ES-I3 (cell line): Measurements from ENCODE around the gene TFF3.
"Not testable (repeated sequence)": the region's sequence is repeated elsewhere in the genome, so short reads cannot be mapped to it uniquely, and the experiment has no call there.

ENCODE experiments used
- H3K36me3 ChIP-seq: 2 replicates; pipeline ENCODE4 v1.6.1; 2013; ENCODE audit warnings: mild to moderate bottlenecking, low read length, control low read depth, moderate library complexity; ENCODE audit not compliant: insufficient read depth
- H3K4me1 ChIP-seq: 2 replicates; pipeline ENCODE4 v1.6.1; 2013; ENCODE audit warnings: mild to moderate bottlenecking, control low read depth, low read length; ENCODE audit not compliant: insufficient read depth
- H3K9ac ChIP-seq: 2 replicates; pipeline ENCODE4 v1.6.1; 2013; ENCODE audit warnings: low read depth, mild to moderate bottlenecking, low read length, moderate library complexity
- H3K9me3 ChIP-seq: 2 replicates; pipeline ENCODE4 v1.6.1; 2013; ENCODE audit warnings: mild to moderate bottlenecking, low read length, moderate library complexity; ENCODE audit not compliant: control insufficient read depth, insufficient read depth

Gene TFF3

GRCh38 chr21:42299324-42300044 is 15.7 kb downstream of the TFF3 start:
- Histone ChIP-seq H3K9ac (no peak overlapping the region), H3K36me3 (no peaks in the 10 kb centered on the region), H3K9me3 (no peaks in the 10 kb centered on the region), H3K4me1 (0 out of 2 replicates have a peak, but pooled peaks cover 5% of the 10 kb centered on the region)

GRCh38 chr21:42298657-42299056 is 16.6 kb downstream of the TFF3 start:
- H3K9ac ChIP-seq, result no peak overlapping the region
- no peaks in the 10 kb centered on the region for H3K36me3 ChIP-seq
- no peaks in the 10 kb centered on the region for H3K9me3 ChIP-seq
- 0 out of 2 replicates have a peak, but pooled peaks cover 5% of the 10 kb centered on the region for H3K4me1 ChIP-seq

DNA sequence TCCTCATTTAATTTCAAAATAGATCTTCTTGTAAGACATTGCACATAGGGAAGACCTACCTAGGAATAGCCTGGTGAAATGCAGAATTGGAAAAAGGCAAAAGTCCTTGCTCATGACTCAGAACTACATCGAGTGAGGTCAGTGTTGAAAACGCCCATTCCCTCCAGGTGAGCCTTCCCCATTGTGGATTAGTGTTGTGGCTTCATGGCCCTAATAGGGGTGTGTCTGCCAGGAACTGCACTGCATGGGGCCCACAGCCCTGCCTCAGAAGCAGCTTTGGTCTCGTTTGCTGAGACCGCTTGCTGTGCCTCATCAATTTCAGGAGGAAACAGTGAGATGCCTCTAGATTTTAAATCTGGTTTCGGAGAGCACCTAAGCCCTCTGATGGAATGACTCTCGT is 17.0 kb downstream of the TFF3 start:
- Histone ChIP-seq H3K9ac (no peak overlapping the region), H3K4me1 (0 out of 2 replicates have a peak, but pooled peaks cover 5% of the 10 kb centered on the region), H3K9me3 (no peaks in the 10 kb centered on the region), H3K36me3 (no peaks in the 10 kb centered on the region)

DNA sequence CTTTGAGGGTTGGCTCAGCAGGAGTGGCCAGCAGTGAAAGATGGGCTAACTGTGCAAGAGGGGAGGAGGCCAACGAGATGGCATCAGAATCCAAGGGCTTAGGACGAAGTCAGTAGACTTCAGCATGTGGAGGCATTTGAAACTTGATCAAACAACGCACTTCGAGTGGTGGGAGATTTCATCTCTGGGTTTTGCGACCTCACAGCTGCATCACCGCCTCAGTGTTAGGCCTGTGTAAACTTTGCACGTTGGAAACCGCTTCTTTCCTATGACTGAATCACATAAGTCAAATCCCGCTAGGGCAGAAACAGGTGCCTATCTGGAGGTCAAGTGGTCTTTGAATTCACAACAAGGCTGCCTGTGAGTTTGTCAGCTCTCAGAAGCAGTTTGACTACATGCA is 17.8 kb downstream of the TFF3 start:
- Histone ChIP-seq H3K9ac (no peak overlapping the region), H3K9me3 (no peaks in the 10 kb centered on the region), H3K36me3 (no peaks in the 10 kb centered on the region), H3K4me1 (0 out of 2 replicates have a peak, but pooled peaks cover 5% of the 10 kb centered on the region)

DNA sequence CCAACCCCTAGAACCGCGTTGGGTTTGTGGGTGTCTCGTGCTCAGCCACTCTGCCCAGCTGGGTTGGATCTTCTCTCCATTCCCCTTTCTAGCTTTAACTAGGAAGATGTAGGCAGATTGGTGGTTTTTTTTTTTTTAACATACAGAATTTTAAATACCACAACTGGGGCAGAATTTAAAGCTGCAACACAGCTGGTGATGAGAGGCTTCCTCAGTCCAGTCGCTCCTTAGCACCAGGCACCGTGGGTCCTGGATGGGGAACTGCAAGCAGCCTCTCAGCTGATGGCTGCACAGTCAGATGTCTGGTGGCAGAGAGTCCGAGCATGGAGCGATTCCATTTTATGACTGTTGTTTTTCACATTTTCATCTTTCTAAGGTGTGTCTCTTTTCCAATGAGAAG is 18.7 kb downstream of the TFF3 start:
- no peaks in the 10 kb centered on the region for H3K9me3 ChIP-seq
- H3K4me1 ChIP-seq, result 0 out of 2 replicates have a peak, but pooled peaks cover 5% of the 10 kb centered on the region
- no peak overlapping the region for H3K9ac ChIP-seq
- H3K36me3 ChIP-seq, result no peaks in the 10 kb centered on the region

DNA sequence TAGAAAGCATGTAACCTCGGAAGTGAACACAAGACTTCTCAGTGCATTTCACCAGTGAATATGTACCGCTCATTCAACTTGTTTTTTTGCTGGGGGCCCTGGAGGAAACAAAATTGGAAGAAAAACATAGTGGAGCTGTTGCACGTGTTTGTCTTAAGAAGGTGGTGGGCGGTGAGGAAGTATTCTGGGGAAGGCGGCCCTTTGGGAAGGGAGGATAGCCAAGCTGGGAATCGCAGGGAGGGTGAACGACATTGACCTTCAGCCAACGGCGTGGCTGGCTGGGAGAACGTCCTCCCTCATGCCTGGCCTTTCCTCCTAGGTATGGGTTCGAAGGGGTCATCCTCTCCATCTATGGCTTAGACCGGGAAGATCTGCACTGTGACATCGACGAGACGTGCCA is 19.4 kb downstream of the TFF3 start:
- 0 out of 2 replicates have a peak, but pooled peaks cover 5% of the 10 kb centered on the region for H3K4me1 ChIP-seq
- H3K36me3 ChIP-seq, result no peaks in the 10 kb centered on the region
- no peaks in the 10 kb centered on the region for H3K9me3 ChIP-seq
- no peak overlapping the region for H3K9ac ChIP-seq

- Histone ChIP-seq H3K4me1 (0 out of 2 replicates have a peak, but pooled peaks cover 5% of the 10 kb centered on the region), H3K9ac (no peak overlapping the region), H3K36me3 (no peaks in the 10 kb centered on the region), H3K9me3 (no peaks in the 10 kb centered on the region)
These were observed 20.8 kb downstream of the TFF3 start for GRCh38 chr21:42294273-42294880.

DNA sequence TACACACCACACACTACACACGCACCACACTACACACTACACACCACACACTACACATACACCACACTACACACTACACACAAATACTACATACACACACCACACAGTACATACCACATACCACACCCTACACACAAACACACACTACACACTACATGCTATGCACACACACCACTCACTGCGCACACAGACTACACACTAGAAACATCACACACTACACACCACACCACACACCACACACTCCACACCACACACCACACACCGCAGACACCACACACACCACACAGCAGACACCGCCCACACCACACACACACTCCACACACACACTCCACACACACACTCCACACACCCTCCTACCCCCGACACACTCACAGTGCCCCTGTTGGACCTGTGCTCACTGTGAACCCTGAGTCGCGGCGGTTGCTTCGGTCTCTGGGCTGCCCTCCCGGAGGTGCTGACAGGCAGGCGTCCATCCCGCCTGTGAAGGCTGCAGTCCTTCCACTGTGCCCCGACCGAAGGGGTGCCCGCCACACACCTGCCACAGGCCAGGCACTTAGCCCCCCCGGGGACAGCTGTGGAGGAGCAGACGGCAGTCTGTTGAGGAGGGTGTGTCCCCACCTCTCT is 21.4 kb downstream of the TFF3 start:
- no peaks in the 10 kb centered on the region for H3K9me3 ChIP-seq
- H3K9ac ChIP-seq, result no peak overlapping the region
- H3K36me3 ChIP-seq, result no peaks in the 10 kb centered on the region
- H3K4me1 ChIP-seq, result 0 out of 2 replicates have a peak, but pooled peaks cover 5% of the 10 kb centered on the region

GRCh38 chr21:42292563-42293142 is 22.6 kb downstream of the TFF3 start:
- H3K36me3 ChIP-seq, H3K9me3 ChIP-seq, H3K4me1 ChIP-seq, H3K9ac ChIP-seq: not testable (repeated sequence)

- no peak overlapping the region for H3K9ac ChIP-seq
These were observed 23.3 kb downstream of the TFF3 start for GRCh38 chr21:42291751-42292562.

DNA sequence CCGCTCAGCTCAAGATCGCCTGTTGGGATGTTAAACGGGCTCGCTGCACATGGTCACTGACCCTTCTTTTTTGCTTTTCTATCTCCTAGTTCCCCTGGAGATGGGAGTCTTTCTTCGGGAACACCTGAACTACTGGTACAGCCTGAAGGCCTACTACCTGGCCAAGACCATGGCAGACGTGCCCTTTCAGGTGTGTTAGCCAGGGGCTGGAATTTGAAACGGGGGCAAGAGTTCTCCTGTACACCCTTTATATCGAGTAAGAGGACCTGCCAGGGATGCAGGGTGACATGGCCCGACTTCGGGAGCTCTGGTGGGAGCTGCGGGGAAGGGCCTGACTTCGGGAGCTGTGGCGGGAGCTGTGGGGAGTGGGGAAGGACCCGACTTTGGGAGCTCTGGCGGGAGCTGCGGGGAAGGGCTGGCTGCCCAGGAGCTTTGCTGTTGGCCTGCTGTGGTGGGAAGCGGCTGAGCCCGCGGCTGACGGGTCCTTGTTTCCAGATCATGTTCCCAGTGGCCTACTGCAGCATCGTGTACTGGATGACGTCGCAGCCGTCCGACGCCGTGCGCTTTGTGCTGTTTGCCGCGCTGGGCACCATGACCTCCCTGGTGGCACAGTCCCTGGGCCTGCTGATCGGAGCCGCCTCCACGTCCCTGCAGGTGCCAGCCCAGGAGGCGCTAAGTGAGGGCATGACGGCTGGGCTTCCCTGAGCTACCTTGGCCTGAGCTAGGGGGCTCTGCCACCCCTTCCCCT is 24.0 kb downstream of the TFF3 start:
- no peak overlapping the region for H3K9ac ChIP-seq
- no peaks in the 10 kb centered on the region for H3K9me3 ChIP-seq
- H3K4me1 ChIP-seq, result no peaks in the 10 kb centered on the region
- no peaks in the 10 kb centered on the region for H3K36me3 ChIP-seq

More at GRCh38 chr21:42291751-42292562, 23.3 kb downstream of the TFF3 start:
- no peaks in the 10 kb centered on the region for H3K4me1 ChIP-seq
- no peaks in the 10 kb centered on the region for H3K36me3 ChIP-seq
- H3K9me3 ChIP-seq, result no peaks in the 10 kb centered on the region

DNA sequence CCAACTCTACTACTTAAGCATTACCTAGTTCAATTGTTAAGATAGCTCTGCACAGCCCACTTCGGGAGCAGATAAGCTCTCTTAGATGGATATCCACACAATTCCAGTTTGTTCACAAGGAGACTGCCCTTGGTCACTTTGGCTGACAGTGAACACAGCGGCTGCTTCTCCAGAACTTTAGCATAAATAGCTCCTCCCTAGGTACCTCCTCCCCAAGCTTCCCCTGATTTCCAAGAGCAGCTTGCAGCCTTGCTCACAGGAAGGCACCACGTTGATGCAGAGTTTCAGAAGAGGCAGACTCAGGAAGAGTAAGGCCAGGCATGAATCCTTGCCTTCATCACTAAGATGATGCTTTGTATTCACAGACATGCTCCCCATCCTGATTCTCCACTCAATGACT is 24.7 kb downstream of the TFF3 start:
- H3K9me3 ChIP-seq, result no peaks in the 10 kb centered on the region
- no peaks in the 10 kb centered on the region for H3K36me3 ChIP-seq
- no peak overlapping the region for H3K9ac ChIP-seq
- H3K4me1 ChIP-seq, result no peaks in the 10 kb centered on the region

- no peak overlapping the region for H3K9ac ChIP-seq
- no peaks in the 10 kb centered on the region for H3K4me1 ChIP-seq
- H3K36me3 ChIP-seq, result no peaks in the 10 kb centered on the region
These were observed 25.3 kb downstream of the TFF3 start for GRCh38 chr21:42289926-42290325.

More at GRCh38 chr21:42289926-42290325, 25.3 kb downstream of the TFF3 start:
- no peaks in the 10 kb centered on the region for H3K9me3 ChIP-seq
